H9 (cell line): ENCODE measurements around the gene MS4A18. TPM values are rescaled to one million over a fixed set of nuclear protein-coding genes. Genes with fewer than 3 reads are reported as not detected.

ENCODE experiments used
- DNase-seq: peaks from one replicate; pipeline ENCODE4 v3.0.0-alpha.2; 2017
- H2AFZ ChIP-seq: one replicate; pipeline ENCODE4 v1.6.1; 2013; ENCODE audit warnings: mild to moderate bottlenecking, low read length, control low read depth, moderate library complexity
- H2AK5ac ChIP-seq: 2 replicates; pipeline ENCODE4 v1.6.1; 2013; ENCODE audit warnings: low read length, control low read depth, mixed read lengths; ENCODE audit not compliant: insufficient read length
- H2BK120ac ChIP-seq: one replicate; pipeline ENCODE4 v1.6.1; 2013; ENCODE audit warnings: low read depth, mild to moderate bottlenecking, low read length, control low read depth, inconsistent platforms; ENCODE audit not compliant: poor library complexity, severe bottlenecking
- H2BK12ac ChIP-seq: 2 replicates; pipeline ENCODE4 v1.6.1; 2013; ENCODE audit warnings: low read length, control low read depth, mixed read lengths, low read depth; ENCODE audit not compliant: insufficient read length
- H2BK15ac ChIP-seq: 2 replicates; pipeline ENCODE4 v1.6.1; 2013; ENCODE audit warnings: low read depth, low read length, control low read depth
- H2BK20ac ChIP-seq: one replicate; pipeline ENCODE4 v1.6.1; 2013; ENCODE audit warnings: low read depth, mild to moderate bottlenecking, low read length, control low read depth, inconsistent platforms; ENCODE audit not compliant: poor library complexity, severe bottlenecking
- H2BK5ac ChIP-seq: 2 replicates; pipeline ENCODE4 v1.6.1; 2013; ENCODE audit warnings: low read length, control low read depth, mixed read lengths; ENCODE audit not compliant: insufficient read length
- H3K14ac ChIP-seq: 2 replicates; pipeline ENCODE4 v1.6.1; 2013; ENCODE audit warnings: low read length, control low read depth; ENCODE audit not compliant: insufficient read depth
- H3K18ac ChIP-seq: 2 replicates; pipeline ENCODE4 v1.6.1; 2013; ENCODE audit warnings: low read depth, mild to moderate bottlenecking, mixed read lengths, low read length, control low read depth; ENCODE audit not compliant: insufficient read length
- H3K23ac ChIP-seq: 2 replicates; pipeline ENCODE4 v1.6.1; 2013; ENCODE audit warnings: low read length, control low read depth, mixed read lengths, low read depth; ENCODE audit not compliant: insufficient read length
- H3K23me2 ChIP-seq: 2 replicates; pipeline ENCODE4 v1.6.1; 2013; ENCODE audit warnings: low read depth, mild to moderate bottlenecking, mixed read lengths, low read length, control low read depth; ENCODE audit not compliant: insufficient read length, poor library complexity, severe bottlenecking
- H3K27ac ChIP-seq: 2 replicates; pipeline ENCODE4 v1.5.1; 2013; ENCODE audit warnings: low read length, control low read depth, mixed read lengths, low read depth; ENCODE audit not compliant: insufficient read length
- H3K27me3 ChIP-seq: 2 replicates; pipeline ENCODE4 v1.6.1; 2013; ENCODE audit warnings: low read length, control low read depth, inconsistent platforms; ENCODE audit not compliant: insufficient read depth
- H3K4ac ChIP-seq: 2 replicates; pipeline ENCODE4 v1.6.1; 2013; ENCODE audit warnings: low read depth, mild to moderate bottlenecking, control low read depth, inconsistent platforms, low read length, moderate library complexity
- H3K4me1 ChIP-seq: 2 replicates; pipeline ENCODE4 v1.6.1; 2013; ENCODE audit warnings: low read length, control low read depth, inconsistent platforms; ENCODE audit not compliant: insufficient read depth
- H3K4me2 ChIP-seq: 2 replicates; pipeline ENCODE4 v1.6.1; 2013; ENCODE audit warnings: low read length, control low read depth, mixed read lengths; ENCODE audit not compliant: insufficient read length, insufficient read depth
- H3K56ac ChIP-seq: 2 replicates; pipeline ENCODE4 v1.6.1; 2013; ENCODE audit warnings: low read depth, mild to moderate bottlenecking, mixed read lengths, low read length, control low read depth; ENCODE audit not compliant: insufficient read length
- H3K79me1 ChIP-seq: 2 replicates; pipeline ENCODE4 v1.6.1; 2013; ENCODE audit warnings: low read depth, mild to moderate bottlenecking, moderate library complexity, low read length, control low read depth, inconsistent platforms; ENCODE audit not compliant: insufficient read depth, poor library complexity, severe bottlenecking
- H3K79me2 ChIP-seq: 2 replicates; pipeline ENCODE4 v1.6.1; 2013; ENCODE audit warnings: low read length, control low read depth, inconsistent platforms; ENCODE audit not compliant: insufficient read depth
- H3K9ac ChIP-seq: 2 replicates; pipeline ENCODE4 v1.6.1; 2013; ENCODE audit warnings: low read length, control low read depth, mixed read lengths; ENCODE audit not compliant: insufficient read length; ENCODE audit errors: extremely low read depth
- H3K9me3 ChIP-seq: one replicate; pipeline ENCODE4 v1.6.1; 2013; ENCODE audit warnings: low read depth, low read length, inconsistent platforms; ENCODE audit not compliant: control insufficient read depth
- H3T11ph ChIP-seq: one replicate; pipeline ENCODE4 v1.6.1; 2013; ENCODE audit warnings: mild to moderate bottlenecking, low read length, control low read depth, inconsistent platforms
- H4K20me1 ChIP-seq: one replicate; pipeline ENCODE4 v1.6.1; 2013; ENCODE audit not compliant: control insufficient read depth, insufficient read length, insufficient read depth
- H4K5ac ChIP-seq: 2 replicates; pipeline ENCODE4 v1.6.1; 2013; ENCODE audit warnings: low read depth, mild to moderate bottlenecking, mixed read lengths, low read length, control low read depth; ENCODE audit not compliant: insufficient read length
- H4K8ac ChIP-seq: replicated peaks from 2 replicates; pipeline ENCODE4 v1.6.1; 2013; ENCODE audit warnings: low read length, control low read depth, mixed read lengths, low read depth; ENCODE audit not compliant: insufficient read length
- H4K91ac ChIP-seq: 2 replicates; pipeline ENCODE4 v1.6.1; 2013; ENCODE audit warnings: low read depth, mild to moderate bottlenecking, moderate library complexity, mixed read lengths, low read length, control low read depth; ENCODE audit not compliant: insufficient read length
- H3K27ac Mint-ChIP-seq, 3 experiments: 2 replicates in 2 of 3; 3 replicates in 1 of 3; pipeline ENCODE4 v1.8.0; 2020 to 2021; ENCODE audit warnings: mixed read lengths in 3 of 3, mild to moderate bottlenecking in 1 of 3, moderate library complexity in 1 of 3
- H3K27me3 Mint-ChIP-seq: 2 replicates; pipeline ENCODE4 v1.8.0; 2021; ENCODE audit warnings: low read depth, mild to moderate bottlenecking, moderate library complexity, mixed read lengths
- H3K36me3 Mint-ChIP-seq, 3 experiments: 2 replicates in 2 of 3; 3 replicates in 1 of 3; pipeline ENCODE4 v1.8.0; 2020 to 2021; ENCODE audit warnings: low read depth in 3 of 3, mixed read lengths in 3 of 3; ENCODE audit not compliant: insufficient read depth in 1 of 3
- H3K4me1 Mint-ChIP-seq, 2 experiments: 2 replicates each; pipeline ENCODE4 v1.8.0; 2020; ENCODE audit warnings: mixed read lengths in 2 of 2
- H3K4me3 Mint-ChIP-seq, 2 experiments: 2 replicates in 1 of 2; 3 replicates in 1 of 2; pipeline ENCODE4 v1.8.0; 2020 to 2021; ENCODE audit warnings: mild to moderate bottlenecking in 2 of 2, mixed read lengths in 2 of 2, moderate library complexity in 1 of 2
- H3K9me3 Mint-ChIP-seq, 2 experiments: 2 replicates in 1 of 2; 3 replicates in 1 of 2; pipeline ENCODE4 v1.8.0; 2020; ENCODE audit warnings: mild to moderate bottlenecking in 2 of 2, mixed read lengths in 2 of 2, moderate library complexity in 1 of 2
- total RNA-seq: library from RNA; stranded (reverse); gene quantifications from 2 replicates; pipeline ENCODE4 v1.2.1, GENCODE V29; 2021
- TF ChIP-seq, protein P1 (sequence below): fragments of 200-600 bp; sonication (generic); conservative IDR thresholded peaks from 3 replicates; pipeline ENCODE4 v1.8.0; 2021; ENCODE audit warnings: antibody characterized with exemption, mild to moderate bottlenecking

The MS4A18 gene
- total RNA-seq, 1 experiment from 2014 or later, result not detected

DNA sequence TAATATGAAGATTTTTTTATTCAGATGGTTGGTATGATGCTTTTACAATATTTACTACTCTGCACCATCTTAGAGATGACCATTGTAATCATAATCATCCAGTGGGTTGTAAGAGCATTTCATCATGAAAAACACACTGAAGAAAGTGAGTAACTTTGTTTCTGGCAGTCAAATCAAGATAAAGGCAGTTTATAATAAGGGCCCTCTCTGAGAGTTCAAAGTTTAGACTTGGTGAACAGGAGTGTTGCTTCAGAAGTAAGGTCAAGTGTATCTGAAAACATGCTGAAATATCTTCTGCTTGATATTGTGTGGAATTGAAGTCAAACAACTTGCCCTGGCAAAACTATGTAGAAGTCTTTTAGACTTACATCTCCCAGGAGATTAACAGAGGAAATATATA lies 44.6 kb upstream of the MS4A18 start:
- H3K36me3 Mint-ChIP-seq, result peaks cover 11 to 25% (median 24%) of the 10 kb centered on the region in 3 experiments

More for the DNA sequence above, 44.6 kb upstream of the MS4A18 start:
- Histone ChIP-seq H3T11ph (no peak overlapping the region), H4K91ac (no peak overlapping the region), H3K4ac (no peak overlapping the region), H3K23me2 (no peaks in the 10 kb centered on the region), H4K20me1 (no peaks in the 10 kb centered on the region), H3K27me3 (no peaks in the 10 kb centered on the region), H4K5ac (no peak overlapping the region), H4K8ac (no peak overlapping the region), H3K4me2 (no peak overlapping the region), H3K27ac (no peak overlapping the region), H2BK20ac (no peak overlapping the region), H2AK5ac (no peak overlapping the region), H2BK5ac (no peak overlapping the region), H3K9me3 (peaks cover 14% of the 10 kb centered on the region), H3K79me1 (no peaks in the 10 kb centered on the region), H3K9ac (no peak overlapping the region), H3K18ac (no peak overlapping the region), H3K23ac (no peak overlapping the region), H2BK12ac (no peak overlapping the region), H3K14ac (no peak overlapping the region), H3K79me2 (no peaks in the 10 kb centered on the region), H2AFZ (no peak overlapping the region), H3K56ac (no peak overlapping the region), H2BK15ac (no peak overlapping the region), H3K4me1 (no peaks in the 10 kb centered on the region), H2BK120ac (no peak overlapping the region)
- no peaks in the 10 kb centered on the region; the same call in 1 of the 2 replicates for H3K27me3 Mint-ChIP-seq
- peaks cover 49 to 53% of the 10 kb centered on the region in 2 experiments for H3K9me3 Mint-ChIP-seq
- H3K4me3 Mint-ChIP-seq, result no peak overlapping the region
- DNase-seq, result no peak
- TF ChIP-seq, protein P1, sequence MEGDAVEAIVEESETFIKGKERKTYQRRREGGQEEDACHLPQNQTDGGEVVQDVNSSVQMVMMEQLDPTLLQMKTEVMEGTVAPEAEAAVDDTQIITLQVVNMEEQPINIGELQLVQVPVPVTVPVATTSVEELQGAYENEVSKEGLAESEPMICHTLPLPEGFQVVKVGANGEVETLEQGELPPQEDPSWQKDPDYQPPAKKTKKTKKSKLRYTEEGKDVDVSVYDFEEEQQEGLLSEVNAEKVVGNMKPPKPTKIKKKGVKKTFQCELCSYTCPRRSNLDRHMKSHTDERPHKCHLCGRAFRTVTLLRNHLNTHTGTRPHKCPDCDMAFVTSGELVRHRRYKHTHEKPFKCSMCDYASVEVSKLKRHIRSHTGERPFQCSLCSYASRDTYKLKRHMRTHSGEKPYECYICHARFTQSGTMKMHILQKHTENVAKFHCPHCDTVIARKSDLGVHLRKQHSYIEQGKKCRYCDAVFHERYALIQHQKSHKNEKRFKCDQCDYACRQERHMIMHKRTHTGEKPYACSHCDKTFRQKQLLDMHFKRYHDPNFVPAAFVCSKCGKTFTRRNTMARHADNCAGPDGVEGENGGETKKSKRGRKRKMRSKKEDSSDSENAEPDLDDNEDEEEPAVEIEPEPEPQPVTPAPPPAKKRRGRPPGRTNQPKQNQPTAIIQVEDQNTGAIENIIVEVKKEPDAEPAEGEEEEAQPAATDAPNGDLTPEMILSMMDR, result no peak
- H3K27ac Mint-ChIP-seq, result no peak overlapping the region
- no peaks in the 10 kb centered on the region for H3K4me1 Mint-ChIP-seq
